Measurements from ENCODE around the gene PTPRG. TPM values are rescaled to one million over a fixed set of nuclear protein-coding genes. Genes with fewer than 3 reads are reported as not detected.

Gene PTPRG
- total and polyA plus RNA-seq, 2 donors (not counting 3 experiments of a cell fraction or from before 2014, with no cell fraction given), result 8.9 to 39.1 TPM

GRCh38 chr3:61957259-61957658 lies 395.9 kb downstream of the PTPRG start:
- H3K27ac ChIP-seq (ENCODE audit: insufficient read depth, low read depth, low read length), result no peak overlapping the region
- no peaks in the 10 kb centered on the region for H3K9me1 ChIP-seq (replicated peaks; ENCODE audit: control insufficient read depth, extremely low read depth, insufficient read depth, low read length)
- H4K20me1 ChIP-seq (replicated peaks; ENCODE audit: control insufficient read depth, extremely low read depth, insufficient read depth, low read length), result no peaks in the 10 kb centered on the region
- H3K36me3 ChIP-seq (ENCODE audit: control insufficient read depth in 2 of 2, extremely low read depth in 1 of 2, insufficient read depth in 2 of 2, low read length in 2 of 2), result no peaks in the 10 kb centered on the region
- ChIA-PET CTCF (no interaction called here), POLR2A (no interaction called here)
- TF ChIP-seq, protein P1, sequence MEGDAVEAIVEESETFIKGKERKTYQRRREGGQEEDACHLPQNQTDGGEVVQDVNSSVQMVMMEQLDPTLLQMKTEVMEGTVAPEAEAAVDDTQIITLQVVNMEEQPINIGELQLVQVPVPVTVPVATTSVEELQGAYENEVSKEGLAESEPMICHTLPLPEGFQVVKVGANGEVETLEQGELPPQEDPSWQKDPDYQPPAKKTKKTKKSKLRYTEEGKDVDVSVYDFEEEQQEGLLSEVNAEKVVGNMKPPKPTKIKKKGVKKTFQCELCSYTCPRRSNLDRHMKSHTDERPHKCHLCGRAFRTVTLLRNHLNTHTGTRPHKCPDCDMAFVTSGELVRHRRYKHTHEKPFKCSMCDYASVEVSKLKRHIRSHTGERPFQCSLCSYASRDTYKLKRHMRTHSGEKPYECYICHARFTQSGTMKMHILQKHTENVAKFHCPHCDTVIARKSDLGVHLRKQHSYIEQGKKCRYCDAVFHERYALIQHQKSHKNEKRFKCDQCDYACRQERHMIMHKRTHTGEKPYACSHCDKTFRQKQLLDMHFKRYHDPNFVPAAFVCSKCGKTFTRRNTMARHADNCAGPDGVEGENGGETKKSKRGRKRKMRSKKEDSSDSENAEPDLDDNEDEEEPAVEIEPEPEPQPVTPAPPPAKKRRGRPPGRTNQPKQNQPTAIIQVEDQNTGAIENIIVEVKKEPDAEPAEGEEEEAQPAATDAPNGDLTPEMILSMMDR (IDR thresholded peaks at IDR 0.05; ENCODE audit: extremely low read depth in 1 of 2, insufficient read depth in 1 of 2, low read depth in 1 of 2, low read length in 2 of 2), result no peak
- TF ChIP-seq MYC (IDR thresholded peaks at IDR 0.05; ENCODE audit: low read depth, low read length), result no peak
- no peak for TF ChIP-seq POLR2A (IDR thresholded peaks at IDR 0.05; ENCODE audit: low read depth, low read length)
- TF ChIP-seq JUN (IDR thresholded peaks at IDR 0.05; ENCODE audit: borderline replicate concordance, insufficient read depth, insufficient read length, low read depth), result no peak
- no peak for TF ChIP-seq GATA2 (IDR thresholded peaks at IDR 0.05; ENCODE audit: insufficient read depth, insufficient read length, low read depth, low read length)
- no peak for TF ChIP-seq MAX (IDR thresholded peaks at IDR 0.05; ENCODE audit: insufficient read depth, insufficient read length)
- no peak for TF ChIP-seq POLR2AphosphoS5 (IDR thresholded peaks at IDR 0.05; ENCODE audit: insufficient read depth, low read depth, low read length)
- no peak for TF ChIP-seq FOS (IDR thresholded peaks at IDR 0.05; ENCODE audit: borderline replicate concordance, insufficient read depth, low read length)
- TF ChIP-seq EZH2 (IDR thresholded peaks at IDR 0.05; ENCODE audit: borderline replicate concordance, low read depth, low read length, severe bottlenecking), result no peak
- no peaks in the 10 kb centered on the region for H3K27me3 ChIP-seq (ENCODE audit: control insufficient read depth in 2 of 2, insufficient read depth in 2 of 2, low read length in 2 of 2)
- no TSS peak for BruUV-seq (replicated peaks)
- intact Hi-C loops (cut with micrococcal nuclease) (no loop called here), dilution Hi-C loops (cut with MboI; ENCODE audit: extremely low pct_ligation_motif_present, low sequenced_read_pairs) (no loop called here)
- FAIRE-seq (no peak), DNase-seq (ENCODE audit: low read depth, low spot score) (no peak)
- H3K4me1 ChIP-seq (ENCODE audit: control insufficient read depth, extremely low read depth, insufficient read depth, low read length), result peaks cover 3% of the 10 kb centered on the region
- H3K79me2 ChIP-seq (ENCODE audit: control insufficient read depth, insufficient read depth, low read length), result no peaks in the 10 kb centered on the region
- H3K9ac ChIP-seq (replicated peaks; ENCODE audit: extremely low read depth, insufficient read depth, low read length), result no peak overlapping the region
- H3K9me3 ChIP-seq (replicated peaks; ENCODE audit: control insufficient read depth, insufficient read depth, low read length), result no peaks in the 10 kb centered on the region
- H3K4me2 ChIP-seq (ENCODE audit: insufficient read depth, low read length), result no peak overlapping the region
- no peak overlapping the region for H3K4me3 ChIP-seq (replicated peaks in 1 of 3; ENCODE audit: insufficient read depth in 1 of 3, low read depth in 1 of 3, low read length in 3 of 3)
- H2AFZ ChIP-seq (ENCODE audit: low read depth, low read length), result no peak overlapping the region
